Hepatocyte (in vitro differentiated cells): ENCODE data around the gene ATP1B4.

Experiments
- EZH2 ChIP-seq: fragments of 200-600 bp; sonication (generic); IDR thresholded peaks from 2 replicates; pipeline ENCODE4 v1.6.1; 2016; ENCODE audit warnings: antibody characterized with exemption, mild to moderate bottlenecking, borderline replicate concordance
- TF ChIP-seq, protein P1 (sequence below): fragments of 200-600 bp; sonication (generic); IDR thresholded peaks from 2 replicates; pipeline ENCODE4 v1.5.1; 2016; ENCODE audit warnings: antibody characterized with exemption, mild to moderate bottlenecking; ENCODE audit not compliant: poor library complexity

DNA sequence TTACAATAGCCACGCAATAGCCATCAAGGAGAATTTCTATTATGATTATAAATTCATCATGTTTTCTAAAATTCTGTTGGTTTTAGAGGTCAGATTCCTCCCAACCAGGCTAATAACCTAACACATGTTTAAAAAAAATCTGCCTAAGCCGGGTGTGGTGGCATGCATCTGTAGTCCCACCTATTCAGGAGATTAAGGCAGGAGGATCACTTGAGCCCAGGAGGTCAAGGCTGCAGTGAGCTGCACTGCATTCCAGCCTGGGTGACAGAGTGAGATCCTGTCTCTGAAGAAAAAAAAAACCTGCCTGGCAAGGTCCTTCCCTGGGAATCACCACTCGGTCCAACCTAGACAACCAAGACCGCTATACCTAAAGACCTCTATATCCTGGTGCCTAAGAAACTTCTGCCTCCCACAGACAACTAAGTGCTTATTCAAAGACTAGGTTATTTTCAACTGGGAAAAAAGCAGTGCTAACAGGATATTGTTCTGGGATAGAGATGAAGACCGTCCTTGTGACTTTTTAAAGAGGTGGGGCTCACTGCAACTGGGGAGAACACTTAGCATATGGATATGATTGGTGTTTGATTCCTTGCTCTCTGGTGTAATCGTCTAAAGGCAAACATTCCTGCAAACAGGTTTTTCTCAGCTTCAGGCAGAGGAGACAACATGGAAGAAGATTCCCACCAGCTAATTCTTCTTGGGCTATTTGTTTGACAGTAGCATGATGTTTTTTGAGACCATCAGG is 18.2 kb downstream of the ATP1B4 start:
- no peak for TF ChIP-seq EZH2
- TF ChIP-seq, protein P1, sequence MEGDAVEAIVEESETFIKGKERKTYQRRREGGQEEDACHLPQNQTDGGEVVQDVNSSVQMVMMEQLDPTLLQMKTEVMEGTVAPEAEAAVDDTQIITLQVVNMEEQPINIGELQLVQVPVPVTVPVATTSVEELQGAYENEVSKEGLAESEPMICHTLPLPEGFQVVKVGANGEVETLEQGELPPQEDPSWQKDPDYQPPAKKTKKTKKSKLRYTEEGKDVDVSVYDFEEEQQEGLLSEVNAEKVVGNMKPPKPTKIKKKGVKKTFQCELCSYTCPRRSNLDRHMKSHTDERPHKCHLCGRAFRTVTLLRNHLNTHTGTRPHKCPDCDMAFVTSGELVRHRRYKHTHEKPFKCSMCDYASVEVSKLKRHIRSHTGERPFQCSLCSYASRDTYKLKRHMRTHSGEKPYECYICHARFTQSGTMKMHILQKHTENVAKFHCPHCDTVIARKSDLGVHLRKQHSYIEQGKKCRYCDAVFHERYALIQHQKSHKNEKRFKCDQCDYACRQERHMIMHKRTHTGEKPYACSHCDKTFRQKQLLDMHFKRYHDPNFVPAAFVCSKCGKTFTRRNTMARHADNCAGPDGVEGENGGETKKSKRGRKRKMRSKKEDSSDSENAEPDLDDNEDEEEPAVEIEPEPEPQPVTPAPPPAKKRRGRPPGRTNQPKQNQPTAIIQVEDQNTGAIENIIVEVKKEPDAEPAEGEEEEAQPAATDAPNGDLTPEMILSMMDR: no peak
